Mammary epithelial cell (primary cell): ENCODE results near the gene NUP42.
"Not testable (repeated sequence)": the region's sequence is repeated elsewhere in the genome, so short reads cannot be mapped to it uniquely, and the experiment has no call there.

Experiments used
- CTCF ChIP-seq, 2 donors: IDR thresholded peaks in 1 of 2; conservative IDR thresholded peaks in 1 of 2; 2 replicates each; pipeline ENCODE4 v1.5.1; 2011 to 2012; ENCODE audit warnings: inconsistent platforms in 2 of 2, low read length in 2 of 2, mild to moderate bottlenecking in 2 of 2, control low read depth in 1 of 2, low read depth in 1 of 2; ENCODE audit not compliant: insufficient read depth in 1 of 2; ENCODE audit errors: extremely low read depth in 1 of 2
- EZH2 ChIP-seq: IDR thresholded peaks from 2 replicates; pipeline ENCODE4 v1.6.1; 2012; ENCODE audit warnings: low read length, inconsistent platforms, borderline replicate concordance

DNA sequence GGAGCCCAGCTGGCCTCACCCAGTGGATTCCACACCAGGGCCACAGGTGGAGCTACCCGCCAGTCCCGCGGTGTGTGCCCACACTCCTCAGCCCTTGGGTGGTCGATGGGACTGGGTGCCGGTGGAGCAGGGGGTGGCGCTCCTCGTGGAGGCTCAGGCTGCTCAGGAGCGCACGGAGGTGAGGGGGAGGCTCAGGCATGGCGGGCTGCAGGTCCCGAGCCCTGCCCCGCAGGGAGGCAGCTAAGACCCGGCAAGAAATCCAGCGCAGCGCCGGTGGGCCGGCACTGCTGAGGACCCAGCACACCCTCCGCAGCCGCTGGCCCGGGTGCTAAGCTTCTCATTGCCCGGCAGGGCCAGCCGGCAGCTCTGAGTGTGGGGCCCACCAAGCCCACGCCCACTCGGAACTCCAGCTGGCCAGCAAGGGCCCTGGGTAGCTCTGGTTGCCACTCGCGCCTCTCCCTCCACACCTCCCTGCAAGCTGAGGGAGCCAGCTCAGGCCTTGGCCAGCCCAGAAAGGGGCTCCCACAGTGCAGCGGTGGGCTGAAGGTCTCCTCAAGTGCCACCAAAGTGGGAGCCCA is 11.9 kb downstream of the NUP42 start:
- not testable (repeated sequence) for TF ChIP-seq CTCF (conservative IDR thresholded peaks at IDR 0.05 in 1 of 2, IDR thresholded peaks at IDR 0.05 in 1 of 2; ENCODE audit: extremely low read depth in 1 of 2, insufficient read depth in 1 of 2, low read depth in 1 of 2, low read length in 2 of 2); EZH2
